Osteocyte (in vitro differentiated cells): ENCODE results near the gene ENOX1. TPM values are rescaled to one million over a fixed set of nuclear protein-coding genes. Genes with fewer than 3 reads are reported as not detected.
"Not testable (repeated sequence)": the region's sequence is repeated elsewhere in the genome, so short reads cannot be mapped to it uniquely, and the experiment has no call there.

Experiments
- DNase-seq: peaks from one replicate; pipeline ENCODE4 v3.0.0; 2021; ENCODE audit warnings: mixed read lengths; ENCODE audit not compliant: unreplicated experiment; ENCODE audit errors: extremely low spot score
- H3K27ac Mint-ChIP-seq: one replicate; pipeline ENCODE4 v1.8.0; 2021; ENCODE audit warnings: mild to moderate bottlenecking, mixed read lengths; ENCODE audit not compliant: unreplicated experiment
- H3K27me3 Mint-ChIP-seq: one replicate; pipeline ENCODE4 v1.8.0; 2021; ENCODE audit warnings: mixed read lengths; ENCODE audit not compliant: unreplicated experiment
- H3K36me3 Mint-ChIP-seq: one replicate; pipeline ENCODE4 v1.8.0; 2021; ENCODE audit warnings: mixed read lengths; ENCODE audit not compliant: unreplicated experiment
- H3K4me1 Mint-ChIP-seq: one replicate; pipeline ENCODE4 v1.8.0; 2021; ENCODE audit warnings: mixed read lengths; ENCODE audit not compliant: unreplicated experiment
- H3K4me3 Mint-ChIP-seq: one replicate; pipeline ENCODE4 v1.8.0; 2021; ENCODE audit warnings: mild to moderate bottlenecking, moderate library complexity, mixed read lengths; ENCODE audit not compliant: unreplicated experiment
- H3K9me3 Mint-ChIP-seq: one replicate; pipeline ENCODE4 v1.8.0; 2021; ENCODE audit warnings: mixed read lengths; ENCODE audit not compliant: unreplicated experiment
- long read RNA-seq: library from polyadenylated mRNA; unstranded; transcript quantifications from one replicate; pipeline ENCODE4 v2.0.0, GENCODE V29; 2021
- total RNA-seq: library from RNA; stranded (reverse); gene quantifications from 2 replicates; pipeline ENCODE4 v1.2.1, GENCODE V29; 2021
- TF ChIP-seq, protein P1 (sequence below): fragments of 200-600 bp; sonication (generic); IDR thresholded peaks from 2 replicates; pipeline ENCODE4 v1.5.0; 2021; ENCODE audit warnings: antibody characterized with exemption, mild to moderate bottlenecking, moderate library complexity

Gene ENOX1
- 5.9 and 6.9 TPM in 2 replicates for total RNA-seq
- long read RNA-seq, partial matches to known transcripts, result 0 of 5 reads
- long read RNA-seq, other reads (novel, unspliced or antisense), result 4 of 5 reads

DNA sequence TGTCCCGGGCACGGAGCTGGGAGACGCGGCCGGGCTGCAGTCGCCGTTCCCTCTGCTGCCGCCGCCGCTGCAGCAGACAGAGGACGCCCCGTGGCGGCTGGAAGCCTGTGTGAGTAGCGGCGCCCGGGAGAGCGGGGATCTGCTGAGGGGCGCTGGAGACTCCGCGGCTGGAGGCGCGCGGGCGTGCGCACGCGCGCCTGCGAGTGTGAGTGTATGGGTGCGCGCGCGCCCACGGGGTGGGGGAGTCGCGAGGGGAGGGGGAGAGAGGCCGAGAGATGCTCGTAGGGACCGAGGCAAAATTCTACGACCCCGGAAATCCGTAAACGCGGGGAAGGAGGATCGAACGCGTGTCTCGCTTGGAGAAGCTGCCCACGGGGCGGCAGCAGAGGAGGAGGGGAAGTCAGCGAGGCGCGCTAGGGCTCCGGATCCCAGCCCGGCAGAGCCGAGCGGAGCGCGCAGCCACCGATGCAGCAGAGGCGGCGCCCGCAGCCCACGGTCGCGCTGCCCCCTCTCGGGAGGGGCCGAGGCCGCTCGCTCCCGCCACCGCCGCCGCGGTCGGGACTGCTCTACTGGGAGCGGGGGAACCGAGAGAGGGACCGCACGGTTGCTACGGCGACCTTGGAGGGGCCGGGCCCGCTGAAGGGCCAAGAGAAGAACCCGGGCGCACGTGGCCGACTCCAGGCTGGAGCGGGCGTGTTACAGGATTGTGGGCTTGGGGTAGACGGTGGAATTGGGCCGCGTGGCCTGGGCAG, at the start of gene ENOX1:
ENOX1 (minus strand) TSS at position 207 of the 752 bp plus-strand sequence.
- Mint-ChIP-seq H3K27ac (peak within 1 kb of the TSS; percentile 84), H3K4me3 (peak within 1 kb of the TSS; percentile 91), H3K9me3 (no peaks in the 10 kb centered on the region), H3K36me3 (no peaks in the 10 kb centered on the region), H3K27me3 (no peaks in the 10 kb centered on the region), H3K4me1 (peaks cover 33% of the 10 kb centered on the region)
- TF ChIP-seq, protein P1, sequence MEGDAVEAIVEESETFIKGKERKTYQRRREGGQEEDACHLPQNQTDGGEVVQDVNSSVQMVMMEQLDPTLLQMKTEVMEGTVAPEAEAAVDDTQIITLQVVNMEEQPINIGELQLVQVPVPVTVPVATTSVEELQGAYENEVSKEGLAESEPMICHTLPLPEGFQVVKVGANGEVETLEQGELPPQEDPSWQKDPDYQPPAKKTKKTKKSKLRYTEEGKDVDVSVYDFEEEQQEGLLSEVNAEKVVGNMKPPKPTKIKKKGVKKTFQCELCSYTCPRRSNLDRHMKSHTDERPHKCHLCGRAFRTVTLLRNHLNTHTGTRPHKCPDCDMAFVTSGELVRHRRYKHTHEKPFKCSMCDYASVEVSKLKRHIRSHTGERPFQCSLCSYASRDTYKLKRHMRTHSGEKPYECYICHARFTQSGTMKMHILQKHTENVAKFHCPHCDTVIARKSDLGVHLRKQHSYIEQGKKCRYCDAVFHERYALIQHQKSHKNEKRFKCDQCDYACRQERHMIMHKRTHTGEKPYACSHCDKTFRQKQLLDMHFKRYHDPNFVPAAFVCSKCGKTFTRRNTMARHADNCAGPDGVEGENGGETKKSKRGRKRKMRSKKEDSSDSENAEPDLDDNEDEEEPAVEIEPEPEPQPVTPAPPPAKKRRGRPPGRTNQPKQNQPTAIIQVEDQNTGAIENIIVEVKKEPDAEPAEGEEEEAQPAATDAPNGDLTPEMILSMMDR, result peak; percentile 34
- peak; percentile 90 for DNase-seq

GRCh38 chr13:43835701-43836100, 48.9 kb upstream of the ENOX1 start:
- no peak for DNase-seq
- Mint-ChIP-seq H3K36me3 (no peaks in the 10 kb centered on the region), H3K4me3 (no peak overlapping the region), H3K27ac (no peak overlapping the region), H3K9me3 (no peaks in the 10 kb centered on the region), H3K4me1 (peaks cover 8% of the 10 kb centered on the region), H3K27me3 (no peaks in the 10 kb centered on the region)
- TF ChIP-seq, protein P1, result no peak

GRCh38 chr13:43831088-43831487, 44.3 kb upstream of the ENOX1 start:
- Mint-ChIP-seq H3K4me3 (no peak overlapping the region), H3K27me3 (no peaks in the 10 kb centered on the region), H3K36me3 (no peaks in the 10 kb centered on the region), H3K27ac (no peak overlapping the region), H3K9me3 (no peaks in the 10 kb centered on the region), H3K4me1 (peaks cover 2% of the 10 kb centered on the region)
- no peak for DNase-seq
- TF ChIP-seq, protein P1, result no peak

DNA sequence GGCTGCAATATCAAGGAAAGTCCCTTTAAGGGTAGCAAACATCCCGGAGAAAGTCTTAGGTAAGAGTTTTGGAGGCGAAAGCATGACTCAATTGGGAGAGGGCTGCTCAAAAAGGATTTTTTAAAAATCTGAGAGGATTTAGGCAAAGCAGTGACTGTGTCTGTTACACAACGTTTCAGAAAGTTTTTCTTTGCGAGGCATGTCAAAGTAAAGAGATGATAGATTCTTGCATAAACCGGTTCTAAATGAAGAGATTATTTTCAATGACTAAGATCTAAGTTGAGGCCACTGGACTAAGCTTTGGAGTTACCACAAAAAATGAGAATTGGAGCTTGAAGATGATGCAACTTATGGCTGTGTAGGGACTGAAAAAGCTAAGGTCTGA, 43.7 kb upstream of the ENOX1 start:
- Mint-ChIP-seq H3K4me3 (no peak overlapping the region), H3K27ac (no peak overlapping the region), H3K27me3 (no peaks in the 10 kb centered on the region), H3K9me3 (no peaks in the 10 kb centered on the region), H3K4me1 (peaks cover 2% of the 10 kb centered on the region), H3K36me3 (no peaks in the 10 kb centered on the region)
- TF ChIP-seq, protein P1, result no peak
- no peak for DNase-seq

- H3K9me3 Mint-ChIP-seq, H3K4me3 Mint-ChIP-seq, DNase-seq, H3K4me1 Mint-ChIP-seq, H3K36me3 Mint-ChIP-seq, H3K27me3 Mint-ChIP-seq, H3K27ac Mint-ChIP-seq: not testable (repeated sequence)
Observed at GRCh38 chr13:43824656-43825055, 37.9 kb upstream of the ENOX1 start.
